AG10803 (cell line): ENCODE data around the gene HSD11B1L.

Source experiments
- DNase-seq: peaks from one replicate; pipeline ENCODE4 v3.0.0; 2010; ENCODE audit warnings: low read depth
- H3K4me3 ChIP-seq: 2 replicates; pipeline ENCODE4 v1.5.1; 2011; ENCODE audit warnings: mild to moderate bottlenecking, low read length, control low read depth
- CTCF ChIP-seq: conservative IDR thresholded peaks from 2 replicates; pipeline ENCODE4 v1.5.1; 2011; ENCODE audit warnings: mild to moderate bottlenecking, low read length, control low read depth, inconsistent platforms

Gene HSD11B1L

GRCh38 chr19:5665781-5666513 is 14.9 kb upstream of the HSD11B1L start:
- peak; percentile 33; the same call in 1 of the 2 replicates for TF ChIP-seq CTCF

GRCh38 chr19:5666921-5667610 is 13.8 kb upstream of the HSD11B1L start:
- DNase-seq = no peak
- TF ChIP-seq CTCF = no peak
- no peak overlapping the region for H3K4me3 ChIP-seq

More at GRCh38 chr19:5665781-5666513, 14.9 kb upstream of the HSD11B1L start:
- no peak overlapping the region for H3K4me3 ChIP-seq
- peak; percentile 52 for DNase-seq

- TF ChIP-seq CTCF = no peak
- DNase-seq = no peak
Measured at GRCh38 chr19:5667751-5668271, 13.0 kb upstream of the HSD11B1L start.

GRCh38 chr19:5669212-5669611 is 11.6 kb upstream of the HSD11B1L start:
- no peak overlapping the region for H3K4me3 ChIP-seq
- no peak for DNase-seq
- no peak for TF ChIP-seq CTCF

More at GRCh38 chr19:5667751-5668271, 13.0 kb upstream of the HSD11B1L start:
- H3K4me3 ChIP-seq = no peak overlapping the region

GRCh38 chr19:5671600-5671999 is 9.2 kb upstream of the HSD11B1L start:
- no peak for DNase-seq
- H3K4me3 ChIP-seq = no peak overlapping the region
- TF ChIP-seq CTCF = no peak

GRCh38 chr19:5672708-5673459 is 7.9 kb upstream of the HSD11B1L start:
- TF ChIP-seq CTCF = no peak
- DNase-seq = no peak
- no peak overlapping the region for H3K4me3 ChIP-seq
